Activated naive CD8-positive, alpha-beta T cell treated with anti-CD3 and anti-CD28 coated beads, Interleukin-2, amount 50 U/mL, for 24 hours (primary cell): Measurements from ENCODE around the gene GALNT9.

Experiments used
- ATAC-seq: fragments of 150-1000 bp; cut with Tn5 transposase; one replicate; pipeline ENCODE4 v1.10.0; 2021
- DNase-seq: peaks from one replicate; pipeline ENCODE4 v3.0.0; 2021
- H3K27ac Mint-ChIP-seq: one replicate; pipeline ENCODE4 v1.8.0; 2021; ENCODE audit warnings: mild to moderate bottlenecking, mixed read lengths
- H3K27me3 Mint-ChIP-seq: one replicate; pipeline ENCODE4 v1.8.0; 2021; ENCODE audit warnings: mixed read lengths
- H3K36me3 Mint-ChIP-seq: one replicate; pipeline ENCODE4 v1.8.0; 2021; ENCODE audit warnings: low read depth, mixed read lengths
- H3K4me1 Mint-ChIP-seq: one replicate; pipeline ENCODE4 v1.8.0; 2021; ENCODE audit warnings: mixed read lengths
- H3K4me3 Mint-ChIP-seq: one replicate; pipeline ENCODE4 v1.8.0; 2021; ENCODE audit warnings: mild to moderate bottlenecking, moderate library complexity, mixed read lengths
- H3K9me3 Mint-ChIP-seq: one replicate; pipeline ENCODE4 v1.8.0; 2021; ENCODE audit warnings: mixed read lengths

GALNT9 gene

GRCh38 chr12:132282031-132282949 is 47.1 kb downstream of the GALNT9 start:
- DNase-seq, result no peak
- Mint-ChIP-seq H3K36me3 (no peaks in the 10 kb centered on the region), H3K9me3 (no peaks in the 10 kb centered on the region), H3K4me3 (no peak overlapping the region), H3K27me3 (peaks cover 28% of the 10 kb centered on the region), H3K27ac (no peak overlapping the region), H3K4me1 (peaks cover 2% of the 10 kb centered on the region)
- no peak for ATAC-seq

- Mint-ChIP-seq H3K27me3 (peaks cover 30% of the 10 kb centered on the region), H3K36me3 (no peaks in the 10 kb centered on the region), H3K27ac (no peak overlapping the region), H3K4me3 (no peak overlapping the region), H3K9me3 (no peaks in the 10 kb centered on the region), H3K4me1 (peaks cover 2% of the 10 kb centered on the region)
- DNase-seq, result no peak
- no peak for ATAC-seq
Observed at GRCh38 chr12:132281038-132281437, 48.4 kb downstream of the GALNT9 start.

- no peaks in the 10 kb centered on the region for H3K4me1 Mint-ChIP-seq
- no peak overlapping the region for H3K4me3 Mint-ChIP-seq
- H3K9me3 Mint-ChIP-seq, result no peaks in the 10 kb centered on the region
- peaks cover 30% of the 10 kb centered on the region for H3K27me3 Mint-ChIP-seq
- ATAC-seq (no peak), DNase-seq (no peak)
- no peaks in the 10 kb centered on the region for H3K36me3 Mint-ChIP-seq
- no peak overlapping the region for H3K27ac Mint-ChIP-seq
Observed at GRCh38 chr12:132280406-132280805, 49.0 kb downstream of the GALNT9 start.

- no peak for DNase-seq
- H3K9me3 Mint-ChIP-seq, result no peaks in the 10 kb centered on the region
- H3K36me3 Mint-ChIP-seq, result no peaks in the 10 kb centered on the region
- H3K27me3 Mint-ChIP-seq, result peaks cover 33% of the 10 kb centered on the region
- H3K27ac Mint-ChIP-seq, result no peak overlapping the region
- ATAC-seq, result no peak
- H3K4me1 Mint-ChIP-seq, result no peaks in the 10 kb centered on the region
- no peak overlapping the region for H3K4me3 Mint-ChIP-seq
Observed at GRCh38 chr12:132279930-132280329, 49.5 kb downstream of the GALNT9 start.

GRCh38 chr12:132279184-132279889 is 50.1 kb downstream of the GALNT9 start:
- no peak overlapping the region for H3K4me3 Mint-ChIP-seq
- DNase-seq (no peak), ATAC-seq (no peak)
- H3K27me3 Mint-ChIP-seq, result peaks cover 35% of the 10 kb centered on the region
- H3K9me3 Mint-ChIP-seq, result no peaks in the 10 kb centered on the region
- no peak overlapping the region for H3K27ac Mint-ChIP-seq
- no peaks in the 10 kb centered on the region for H3K4me1 Mint-ChIP-seq
- no peaks in the 10 kb centered on the region for H3K36me3 Mint-ChIP-seq

GRCh38 chr12:132278401-132279183 is 50.8 kb downstream of the GALNT9 start:
- ATAC-seq, result no peak
- Mint-ChIP-seq H3K4me1 (no peaks in the 10 kb centered on the region), H3K9me3 (no peaks in the 10 kb centered on the region), H3K36me3 (no peaks in the 10 kb centered on the region), H3K27me3 (peaks cover 30% of the 10 kb centered on the region), H3K27ac (no peak overlapping the region), H3K4me3 (no peak overlapping the region)
- DNase-seq, result no peak

GRCh38 chr12:132277949-132278348 is 51.4 kb downstream of the GALNT9 start:
- ATAC-seq, result no peak

GRCh38 chr12:132277374-132277941 is 51.9 kb downstream of the GALNT9 start:
- H3K27ac Mint-ChIP-seq, result no peak overlapping the region
- peaks cover 33% of the 10 kb centered on the region for H3K27me3 Mint-ChIP-seq
- ATAC-seq, result no peak
- no peak for DNase-seq
- no peaks in the 10 kb centered on the region for H3K9me3 Mint-ChIP-seq
- no peaks in the 10 kb centered on the region for H3K4me1 Mint-ChIP-seq
- no peaks in the 10 kb centered on the region for H3K36me3 Mint-ChIP-seq
- no peak overlapping the region for H3K4me3 Mint-ChIP-seq

More at GRCh38 chr12:132277949-132278348, 51.4 kb downstream of the GALNT9 start:
- H3K27me3 Mint-ChIP-seq, result peaks cover 31% of the 10 kb centered on the region
- no peak for DNase-seq
- no peak overlapping the region for H3K27ac Mint-ChIP-seq
- H3K4me3 Mint-ChIP-seq, result no peak overlapping the region
- H3K9me3 Mint-ChIP-seq, result no peaks in the 10 kb centered on the region
- H3K36me3 Mint-ChIP-seq, result no peaks in the 10 kb centered on the region
- no peaks in the 10 kb centered on the region for H3K4me1 Mint-ChIP-seq

- Mint-ChIP-seq H3K9me3 (no peaks in the 10 kb centered on the region), H3K27ac (no peak overlapping the region), H3K4me3 (no peak overlapping the region), H3K36me3 (no peaks in the 10 kb centered on the region), H3K27me3 (peaks cover 33% of the 10 kb centered on the region), H3K4me1 (no peaks in the 10 kb centered on the region)
- no peak for ATAC-seq
- DNase-seq, result no peak
Observed at GRCh38 chr12:132276827-132277373, 52.5 kb downstream of the GALNT9 start.

GRCh38 chr12:132276066-132276826 is 53.1 kb downstream of the GALNT9 start:
- H3K27ac Mint-ChIP-seq, result no peak overlapping the region
- no peak overlapping the region for H3K4me3 Mint-ChIP-seq
- H3K27me3 Mint-ChIP-seq, result peaks cover 33% of the 10 kb centered on the region
- no peak for DNase-seq
- H3K4me1 Mint-ChIP-seq, result no peaks in the 10 kb centered on the region
- H3K36me3 Mint-ChIP-seq, result no peaks in the 10 kb centered on the region
- no peaks in the 10 kb centered on the region for H3K9me3 Mint-ChIP-seq
- no peak for ATAC-seq

GRCh38 chr12:132275631-132276030 is 53.8 kb downstream of the GALNT9 start:
- H3K27ac Mint-ChIP-seq, result no peak overlapping the region

GRCh38 chr12:132275110-132275531 is 54.3 kb downstream of the GALNT9 start:
- ATAC-seq (no peak), DNase-seq (no peak)
- H3K27ac Mint-ChIP-seq, result no peak overlapping the region
- no peaks in the 10 kb centered on the region for H3K36me3 Mint-ChIP-seq
- H3K4me3 Mint-ChIP-seq, result no peak overlapping the region
- H3K4me1 Mint-ChIP-seq, result no peaks in the 10 kb centered on the region
- H3K9me3 Mint-ChIP-seq, result no peaks in the 10 kb centered on the region
- peaks cover 32% of the 10 kb centered on the region for H3K27me3 Mint-ChIP-seq

More at GRCh38 chr12:132275631-132276030, 53.8 kb downstream of the GALNT9 start:
- Mint-ChIP-seq H3K4me1 (no peaks in the 10 kb centered on the region), H3K9me3 (no peaks in the 10 kb centered on the region), H3K4me3 (no peak overlapping the region), H3K36me3 (no peaks in the 10 kb centered on the region), H3K27me3 (peaks cover 33% of the 10 kb centered on the region)
- DNase-seq, result no peak
- no peak for ATAC-seq

- Mint-ChIP-seq H3K4me3 (no peak overlapping the region), H3K36me3 (no peaks in the 10 kb centered on the region), H3K4me1 (no peaks in the 10 kb centered on the region), H3K27ac (no peak overlapping the region), H3K27me3 (peaks cover 26% of the 10 kb centered on the region), H3K9me3 (no peaks in the 10 kb centered on the region)
- ATAC-seq (no peak), DNase-seq (no peak)
Observed at GRCh38 chr12:132273992-132274334, 55.4 kb downstream of the GALNT9 start.
